ENCODE data around the gene LIG1.

GRCh38 chr19:48094855-48095203 is 75.3 kb downstream of the LIG1 start:
- TF ChIP-seq POLR2AphosphoS5 (IDR thresholded peaks at IDR 0.05; ENCODE audit: low read depth, low read length) (no peak), SIN3A (IDR thresholded peaks at IDR 0.05; ENCODE audit: borderline replicate concordance, insufficient read depth, low read length) (no peak), REST (IDR thresholded peaks at IDR 0.05; ENCODE audit: insufficient read depth in 1 of 2, low read depth in 2 of 2, low read length in 2 of 2) (no peak)

Measured in PFSK-1 (cell line).